GM12864 (cell line): ENCODE data around the gene CDK2.
"Not testable (repeated sequence)": the region's sequence is repeated elsewhere in the genome, so short reads cannot be mapped to it uniquely, and the experiment has no call there.

ENCODE experiments used
- DNase-seq: peaks from one replicate; pipeline ENCODE4 v3.0.0-alpha.2; 2011; ENCODE audit warnings: low read depth
- H3K4me3 ChIP-seq: 2 replicates; pipeline ENCODE4 v1.5.1; 2011; ENCODE audit warnings: mild to moderate bottlenecking, low read depth, low read length, control low read depth
- TF ChIP-seq, protein P1 (sequence below): IDR thresholded peaks from 2 replicates; pipeline ENCODE4 v1.5.1; 2011; ENCODE audit warnings: low read depth, mild to moderate bottlenecking, moderate library complexity, low read length, control low read depth, inconsistent platforms; ENCODE audit errors: missing control alignments

CDK2 gene

DNA sequence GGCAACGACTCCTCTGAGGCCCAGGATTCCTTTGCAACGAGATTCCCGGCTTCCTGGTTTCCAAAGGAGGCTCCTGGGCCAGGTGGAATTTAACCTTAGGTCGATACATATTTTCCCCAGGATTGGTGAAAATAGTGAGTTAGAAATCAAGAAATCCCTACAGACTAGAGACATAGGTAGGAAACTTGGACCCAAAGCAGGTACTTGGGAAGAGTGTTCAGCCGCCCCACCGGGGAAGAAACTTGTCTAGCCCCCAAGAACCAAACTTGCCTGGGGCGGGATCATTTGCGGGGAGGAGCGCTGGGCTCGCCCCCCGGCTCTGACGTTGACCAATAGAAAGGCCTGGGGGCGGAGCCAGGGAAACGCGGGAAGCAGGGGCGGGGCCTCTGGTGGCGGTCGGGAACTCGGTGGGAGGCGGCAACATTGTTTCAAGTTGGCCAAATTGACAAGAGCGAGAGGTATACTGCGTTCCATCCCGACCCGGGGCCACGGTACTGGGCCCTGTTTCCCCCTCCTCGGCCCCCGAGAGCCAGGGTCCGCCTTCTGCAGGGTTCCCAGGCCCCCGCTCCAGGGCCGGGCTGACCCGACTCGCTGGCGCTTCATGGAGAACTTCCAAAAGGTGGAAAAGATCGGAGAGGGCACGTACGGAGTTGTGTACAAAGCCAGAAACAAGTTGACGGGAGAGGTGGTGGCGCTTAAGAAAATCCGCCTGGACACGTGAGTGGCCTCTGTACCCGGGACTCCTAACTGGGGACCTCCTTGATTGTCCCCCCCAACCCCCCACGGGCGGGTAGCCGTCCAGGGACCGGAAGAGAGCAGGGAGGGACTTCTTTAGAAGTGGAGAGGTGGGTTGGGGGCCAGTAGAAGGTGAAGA lies at the start of gene CDK2:
TSS of gene CDK2 (plus strand) at position 423 of the 874 bp plus-strand sequence. CDS start at position 602, 179 bp downstream.
- H3K4me3 ChIP-seq: peak within 1 kb of the TSS; percentile 58
- no peak for DNase-seq
- TF ChIP-seq, protein P1, sequence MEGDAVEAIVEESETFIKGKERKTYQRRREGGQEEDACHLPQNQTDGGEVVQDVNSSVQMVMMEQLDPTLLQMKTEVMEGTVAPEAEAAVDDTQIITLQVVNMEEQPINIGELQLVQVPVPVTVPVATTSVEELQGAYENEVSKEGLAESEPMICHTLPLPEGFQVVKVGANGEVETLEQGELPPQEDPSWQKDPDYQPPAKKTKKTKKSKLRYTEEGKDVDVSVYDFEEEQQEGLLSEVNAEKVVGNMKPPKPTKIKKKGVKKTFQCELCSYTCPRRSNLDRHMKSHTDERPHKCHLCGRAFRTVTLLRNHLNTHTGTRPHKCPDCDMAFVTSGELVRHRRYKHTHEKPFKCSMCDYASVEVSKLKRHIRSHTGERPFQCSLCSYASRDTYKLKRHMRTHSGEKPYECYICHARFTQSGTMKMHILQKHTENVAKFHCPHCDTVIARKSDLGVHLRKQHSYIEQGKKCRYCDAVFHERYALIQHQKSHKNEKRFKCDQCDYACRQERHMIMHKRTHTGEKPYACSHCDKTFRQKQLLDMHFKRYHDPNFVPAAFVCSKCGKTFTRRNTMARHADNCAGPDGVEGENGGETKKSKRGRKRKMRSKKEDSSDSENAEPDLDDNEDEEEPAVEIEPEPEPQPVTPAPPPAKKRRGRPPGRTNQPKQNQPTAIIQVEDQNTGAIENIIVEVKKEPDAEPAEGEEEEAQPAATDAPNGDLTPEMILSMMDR: no peak

DNA sequence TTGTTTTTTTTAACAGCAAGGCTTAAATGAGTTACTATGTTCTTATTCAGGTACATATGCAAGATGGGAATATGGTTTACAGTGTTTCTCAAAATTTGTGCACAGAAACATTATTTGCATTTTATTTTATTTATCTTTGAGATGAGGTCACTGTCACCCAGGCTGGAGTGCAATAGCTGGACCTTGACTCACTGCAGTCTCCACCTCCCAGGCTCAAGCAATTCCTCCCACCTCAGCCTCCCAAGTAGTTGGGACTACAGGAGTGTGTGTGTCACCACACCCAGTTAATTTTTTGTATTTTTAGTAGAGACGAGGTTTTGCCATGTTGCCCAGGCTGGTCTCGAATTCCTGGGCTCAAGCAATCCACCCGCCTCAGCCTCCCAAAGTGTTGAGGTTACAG lies 47.6 kb upstream of the CDK2 start:
- not testable (repeated sequence) for DNase-seq

DNA sequence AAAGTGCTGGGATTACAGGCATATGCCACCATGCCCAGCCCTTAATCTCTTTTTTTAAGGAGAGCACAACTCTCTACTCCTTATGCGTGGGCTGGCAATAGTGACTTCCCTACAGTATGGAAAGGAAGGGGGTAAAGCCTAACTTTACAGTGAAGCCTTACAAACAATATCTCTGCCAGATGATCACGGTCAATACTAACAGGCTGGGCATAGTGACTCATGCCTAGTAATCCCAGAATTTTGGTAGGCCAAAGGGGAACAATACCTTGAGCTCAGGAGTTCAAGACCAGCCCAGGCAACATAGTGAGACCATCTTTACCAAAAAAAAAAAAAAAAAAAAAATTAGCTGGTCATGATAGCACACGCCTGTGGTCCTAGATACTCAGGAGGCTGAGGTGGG lies 44.5 kb upstream of the CDK2 start:
- TF ChIP-seq, protein P1: no peak
- H3K4me3 ChIP-seq: no peak overlapping the region
- no peak for DNase-seq

More for the DNA sequence above, 47.6 kb upstream of the CDK2 start:
- H3K4me3 ChIP-seq: not testable (repeated sequence)

DNA sequence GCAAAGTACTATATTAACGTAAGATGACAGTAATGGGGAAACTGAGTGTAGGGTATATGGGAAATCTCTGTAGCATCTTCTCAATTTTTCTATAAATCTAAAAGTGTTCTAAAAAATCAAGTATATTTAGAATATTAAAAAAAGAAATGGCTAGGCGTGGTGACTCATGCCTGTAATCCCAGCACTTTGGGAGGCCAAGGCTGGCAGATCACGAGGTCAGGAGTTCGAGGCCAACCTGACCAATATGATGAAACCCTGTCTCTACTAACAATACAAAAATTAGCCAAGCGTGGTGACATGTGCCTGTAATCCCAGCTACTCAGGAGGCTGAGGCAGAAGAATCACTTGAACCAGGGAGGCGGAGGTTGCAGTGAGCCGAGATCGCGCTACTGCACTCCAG lies 43.0 kb upstream of the CDK2 start:
- not testable (repeated sequence) for H3K4me3 ChIP-seq, DNase-seq

DNA sequence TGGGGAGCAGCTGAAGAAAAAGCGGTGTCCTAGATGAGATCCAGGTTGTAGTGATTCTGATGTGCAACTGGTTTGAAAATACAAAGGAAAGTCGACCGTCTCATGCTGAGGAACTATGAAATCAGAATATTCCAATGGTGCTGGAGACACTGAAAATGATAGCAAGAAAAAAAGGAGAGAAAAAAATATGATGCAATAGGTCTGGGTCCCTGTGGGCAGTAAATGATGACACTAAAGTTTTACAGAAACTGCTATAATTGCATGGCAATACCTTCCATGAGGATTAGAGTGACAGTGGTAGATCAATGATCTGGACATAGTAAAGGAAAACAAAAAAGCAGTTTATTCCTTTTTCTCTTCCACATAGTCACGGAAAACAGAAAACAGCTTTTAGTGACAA lies 41.3 kb upstream of the CDK2 start:
- no peak for DNase-seq
- TF ChIP-seq, protein P1: no peak
- H3K4me3 ChIP-seq: no peak overlapping the region; the same call in 1 of the 2 replicates

DNA sequence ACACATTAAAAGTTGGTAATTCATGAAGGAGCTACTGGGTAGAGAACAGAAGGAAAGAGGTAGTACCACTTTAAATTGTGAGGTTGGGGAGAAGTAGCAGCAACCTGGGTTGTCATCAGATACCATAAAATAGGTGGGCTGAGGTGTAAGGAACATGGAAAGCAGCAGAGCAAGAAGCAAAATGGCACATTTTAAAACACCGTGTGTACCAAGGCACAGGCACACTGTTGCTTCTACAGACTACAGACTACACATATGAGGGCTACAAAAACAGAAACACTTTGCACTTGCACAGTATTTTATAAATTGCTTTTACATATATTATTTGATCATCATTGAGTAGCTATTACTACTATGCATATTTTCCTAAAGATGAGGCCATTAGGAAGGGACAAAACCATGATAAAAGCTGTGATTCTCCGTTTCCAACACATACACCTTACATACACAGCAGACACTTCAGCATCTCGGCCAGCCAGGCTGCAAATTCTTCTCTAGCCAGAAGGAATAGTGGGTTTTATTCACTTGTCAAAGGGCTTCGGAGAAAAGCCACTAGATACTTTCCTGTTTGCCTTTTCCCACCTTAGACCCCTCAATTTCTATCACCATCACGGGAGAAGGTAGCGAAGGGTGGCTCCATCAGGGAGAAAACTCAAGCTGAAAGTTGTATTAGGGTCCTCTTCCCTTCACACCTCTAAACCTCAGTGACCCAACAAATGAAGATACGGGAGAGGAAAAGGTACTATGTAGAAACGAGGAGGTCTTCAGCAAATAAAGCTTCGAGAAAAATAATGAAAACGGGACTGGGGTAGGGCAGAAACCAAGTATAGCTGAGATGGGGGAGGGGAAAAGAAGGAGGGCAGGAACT lies 40.5 kb upstream of the CDK2 start:
- H3K4me3 ChIP-seq: peak overlapping the region; percentile 70
- no peak for DNase-seq
- TF ChIP-seq, protein P1: no peak

DNA sequence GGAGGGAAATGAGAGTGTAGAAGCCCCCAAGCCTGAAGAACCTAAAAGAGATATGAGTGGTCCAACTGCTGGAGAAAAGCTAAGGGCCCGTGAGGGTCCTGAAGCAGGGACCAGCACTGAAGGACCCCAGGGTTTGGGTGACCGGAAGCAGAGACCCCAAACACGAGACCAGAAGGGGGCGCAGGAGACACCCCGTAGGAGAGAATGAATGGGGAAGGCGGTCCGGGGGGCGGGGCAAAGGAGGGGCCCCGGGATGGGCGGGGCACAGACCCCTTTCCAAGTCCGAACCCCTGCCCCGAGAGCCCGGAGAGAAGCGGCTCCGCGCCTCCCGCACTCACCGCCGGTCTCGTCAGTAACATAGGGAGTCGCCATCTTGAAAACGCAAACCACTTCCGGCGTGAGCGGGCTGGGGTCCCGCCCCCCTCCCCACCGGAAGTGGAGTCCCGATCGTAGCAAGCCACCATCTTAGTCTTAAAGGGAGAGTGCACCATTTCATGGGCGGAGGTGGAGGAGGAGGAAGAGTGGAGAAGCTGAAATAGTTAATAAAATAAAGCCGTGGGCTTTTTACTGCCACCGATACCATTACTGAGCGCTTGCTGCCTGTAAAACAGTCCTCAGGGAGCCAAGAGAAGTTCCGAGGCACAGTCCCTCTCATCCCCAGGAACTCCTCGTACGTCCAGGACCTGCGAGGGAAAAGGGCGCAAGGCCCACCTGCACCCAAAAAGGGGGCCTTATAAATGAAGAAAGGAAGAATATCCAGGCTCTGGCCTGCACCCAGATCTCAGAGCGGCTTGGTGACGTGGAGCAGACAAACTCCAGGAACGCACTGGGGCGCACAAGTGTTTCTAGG lies 39.7 kb upstream of the CDK2 start:
- TF ChIP-seq, protein P1: peak; percentile 79
- DNase-seq: peak; percentile 89
- peak overlapping the region; percentile 70 for H3K4me3 ChIP-seq
